T-helper 17 cell (primary cell): Measurements from ENCODE around the gene FAM83E. TPM values are rescaled to one million over a fixed set of nuclear protein-coding genes. Genes with fewer than 3 reads are reported as not detected.
"Not testable (repeated sequence)": the region's sequence is repeated elsewhere in the genome, so short reads cannot be mapped to it uniquely, and the experiment has no call there.

Experiments
- ATAC-seq: fragments of 150-1000 bp; cut with Tn5 transposase; 2 replicates; pipeline ENCODE4 v1.10.0; 2021; ENCODE audit warnings: mild to moderate bottlenecking, moderate library complexity
- DNase-seq, 3 donors: peaks; one replicate each; pipeline versions ENCODE4 v3.0.0 to v3.0.0-alpha.2; 2020 to 2021
- H3K9me3 ChIP-seq: one replicate; pipeline ENCODE4 v1.7.0; 2013; ENCODE audit warnings: low read length, mild to moderate bottlenecking; ENCODE audit not compliant: control insufficient read depth, poor library complexity, severe bottlenecking
- H3K27ac Mint-ChIP-seq: one replicate; pipeline ENCODE4 v1.8.0; 2022; ENCODE audit warnings: mild to moderate bottlenecking, moderate library complexity, mixed read lengths
- H3K27me3 Mint-ChIP-seq: one replicate; pipeline ENCODE4 v1.8.0; 2022; ENCODE audit warnings: mixed read lengths
- H3K36me3 Mint-ChIP-seq: one replicate; pipeline ENCODE4 v1.8.0; 2022; ENCODE audit warnings: low read depth, mixed read lengths
- H3K4me1 Mint-ChIP-seq: one replicate; pipeline ENCODE4 v1.8.0; 2022; ENCODE audit warnings: mild to moderate bottlenecking, mixed read lengths
- H3K4me3 Mint-ChIP-seq: one replicate; pipeline ENCODE4 v1.8.0; 2022; ENCODE audit warnings: mild to moderate bottlenecking, moderate library complexity, mixed read lengths
- total RNA-seq, 4 donors: library from RNA in 2 of 4; stranded (reverse) in 2 of 4; gene quantifications; one replicate each; pipeline ENCODE4 v1.2.3 and lab custom pipeline; 2022 to 2026

FAM83E gene
- total RNA-seq = 1 to 10 TPM; 3.1 to 3.6 TPM
- 2.0 to 2.7 reads per million in 2 donors for total RNA-seq (lab: John Stamatoyannopoulos, UW)

GRCh38 chr19:48614436-48615230, at the start of gene FAM83E:
FAM83E (minus strand) TSS chr19:48615076; CDS start chr19:48613372, 1,704 bp downstream.
- Mint-ChIP-seq H3K4me1 (peaks cover 24% of the 10 kb centered on the region), H3K4me3 (peak within 1 kb of the TSS; percentile 96), H3K27ac (peak within 1 kb of the TSS; percentile 66), H3K36me3 (peaks cover 3% of the 10 kb centered on the region), H3K27me3 (no peaks in the 10 kb centered on the region)
- DNase-seq (no peak), ATAC-seq (no peak)
- H3K9me3 ChIP-seq = no peaks in the 10 kb centered on the region

- no peak for ATAC-seq
- H3K9me3 ChIP-seq = no peaks in the 10 kb centered on the region
- H3K4me1 Mint-ChIP-seq = peaks cover 8% of the 10 kb centered on the region
- no peaks in the 10 kb centered on the region for H3K27me3 Mint-ChIP-seq
- no peak for DNase-seq
- H3K36me3 Mint-ChIP-seq = no peaks in the 10 kb centered on the region
- H3K4me3 Mint-ChIP-seq = no peak overlapping the region
- no peak overlapping the region for H3K27ac Mint-ChIP-seq
Observed at GRCh38 chr19:48664476-48664875, 49.6 kb upstream of the FAM83E start.

- no peaks in the 10 kb centered on the region for H3K9me3 ChIP-seq
- ATAC-seq = no peak
- H3K36me3 Mint-ChIP-seq = no peaks in the 10 kb centered on the region
- no peak for DNase-seq
- no peak overlapping the region for H3K4me3 Mint-ChIP-seq
- no peak overlapping the region for H3K27ac Mint-ChIP-seq
- H3K27me3 Mint-ChIP-seq = no peaks in the 10 kb centered on the region
- peaks cover 11% of the 10 kb centered on the region for H3K4me1 Mint-ChIP-seq
Observed at GRCh38 chr19:48663667-48664066, 48.8 kb upstream of the FAM83E start.

DNA sequence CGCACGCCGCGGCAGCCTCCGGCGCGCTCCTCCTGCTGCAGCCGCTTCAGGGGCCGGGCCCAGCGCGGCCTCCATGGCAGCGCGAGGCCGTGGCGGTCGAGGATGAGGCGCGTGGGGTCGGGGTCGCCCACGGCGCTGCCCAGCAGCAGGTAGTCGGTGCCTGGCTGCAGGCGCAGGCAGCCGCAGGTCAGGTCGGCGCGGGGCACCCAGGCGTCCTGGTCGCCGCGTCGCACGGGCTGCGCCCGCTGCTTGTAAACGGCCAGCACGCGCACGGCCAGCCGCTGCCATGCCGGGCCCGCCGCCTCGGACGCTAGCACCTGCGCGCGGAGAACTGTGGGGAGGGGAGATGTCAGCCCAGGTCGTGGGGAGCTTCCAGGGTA, 46.8 kb upstream of the FAM83E start:
- H3K4me1 Mint-ChIP-seq = peaks cover 13% of the 10 kb centered on the region
- no peaks in the 10 kb centered on the region for H3K36me3 Mint-ChIP-seq
- no peak overlapping the region for H3K4me3 Mint-ChIP-seq
- H3K27me3 Mint-ChIP-seq = no peaks in the 10 kb centered on the region
- no peaks in the 10 kb centered on the region for H3K9me3 ChIP-seq
- ATAC-seq = no peak
- DNase-seq = no peak
- no peak overlapping the region for H3K27ac Mint-ChIP-seq

- peak; percentile 50 to 60 (median 57) for DNase-seq
- Mint-ChIP-seq H3K36me3 (no peaks in the 10 kb centered on the region), H3K4me1 (peaks cover 13% of the 10 kb centered on the region)
Observed at GRCh38 chr19:48660852-48661710, 46.2 kb upstream of the FAM83E start.

GRCh38 chr19:48659768-48660167, 44.9 kb upstream of the FAM83E start:
- Mint-ChIP-seq H3K27me3 (no peaks in the 10 kb centered on the region), H3K4me3 (no peak overlapping the region), H3K4me1 (peaks cover 13% of the 10 kb centered on the region), H3K36me3 (no peaks in the 10 kb centered on the region), H3K27ac (peak overlapping the region; percentile 43)
- no peak for ATAC-seq
- DNase-seq = no peak
- no peaks in the 10 kb centered on the region for H3K9me3 ChIP-seq

More at GRCh38 chr19:48660852-48661710, 46.2 kb upstream of the FAM83E start:
- H3K27ac Mint-ChIP-seq = peak overlapping the region; percentile 92
- no peaks in the 10 kb centered on the region for H3K27me3 Mint-ChIP-seq
- H3K9me3 ChIP-seq = no peaks in the 10 kb centered on the region
- ATAC-seq = peak; percentile 93
- H3K4me3 Mint-ChIP-seq = peak overlapping the region; percentile 80

DNA sequence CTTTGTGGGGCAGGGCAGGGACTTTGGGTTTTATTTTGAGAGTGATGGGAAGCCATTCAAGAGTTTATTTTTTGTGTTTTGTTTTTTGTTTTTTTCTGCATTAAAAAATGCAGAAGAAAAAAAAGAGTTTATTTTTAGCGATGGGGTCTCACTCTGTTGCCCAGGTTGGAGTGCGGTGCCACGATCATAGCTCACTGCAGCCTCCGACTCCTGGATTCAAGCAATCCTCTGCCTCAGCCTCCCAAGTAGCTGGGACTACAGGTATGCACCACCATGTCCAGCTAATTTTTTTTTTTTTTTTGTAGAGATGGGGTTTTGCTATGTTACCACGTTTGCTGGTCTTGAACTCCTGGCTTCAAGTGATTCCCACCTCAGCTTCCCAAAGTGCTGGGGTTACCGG, 43.6 kb upstream of the FAM83E start:
- H3K36me3 Mint-ChIP-seq = no peaks in the 10 kb centered on the region
- DNase-seq = no peak
- H3K4me3 Mint-ChIP-seq = no peak overlapping the region
- H3K27ac Mint-ChIP-seq = no peak overlapping the region
- H3K9me3 ChIP-seq = no peaks in the 10 kb centered on the region
- H3K4me1 Mint-ChIP-seq = peaks cover 16% of the 10 kb centered on the region
- H3K27me3 Mint-ChIP-seq = no peaks in the 10 kb centered on the region
- ATAC-seq = no peak

- DNase-seq, ATAC-seq, H3K9me3 ChIP-seq, H3K27ac Mint-ChIP-seq, H3K36me3 Mint-ChIP-seq, H3K4me3 Mint-ChIP-seq, H3K27me3 Mint-ChIP-seq: not testable (repeated sequence)
- H3K4me1 Mint-ChIP-seq = peaks cover 16% of the 10 kb centered on the region
Observed at GRCh38 chr19:48657828-48658227, 43.0 kb upstream of the FAM83E start.

DNA sequence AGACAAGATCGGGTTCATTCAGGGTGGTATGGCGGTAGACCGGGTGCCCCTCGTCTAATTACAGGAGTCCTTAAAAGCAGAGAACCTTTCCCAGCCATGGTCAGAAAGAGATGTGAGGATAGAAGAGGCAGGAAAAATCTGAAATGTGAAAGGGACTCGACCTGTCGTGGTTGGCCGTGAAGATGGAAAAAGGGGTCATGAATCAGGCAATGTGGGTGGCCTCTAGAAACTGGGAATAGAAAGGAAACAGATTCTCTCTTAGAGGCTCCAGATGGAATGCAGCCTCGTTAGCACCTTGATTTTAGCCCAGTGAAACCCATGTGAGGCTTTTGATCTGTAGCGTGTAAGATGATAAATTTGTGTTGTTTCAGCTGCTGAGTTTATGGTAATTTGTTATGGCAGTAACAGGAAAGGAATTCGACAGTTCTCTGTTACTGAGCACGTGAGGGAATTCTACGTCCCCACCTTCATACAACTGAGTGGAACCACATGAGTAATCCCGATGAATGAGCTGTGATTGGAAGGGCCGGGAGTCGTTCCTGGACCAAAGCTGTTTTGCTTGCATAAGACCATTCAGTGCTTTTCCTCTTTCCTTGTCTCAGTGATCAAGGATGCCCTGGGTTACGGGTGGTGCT, 42.1 kb upstream of the FAM83E start:
- Mint-ChIP-seq H3K27ac (no peak overlapping the region), H3K4me3 (no peak overlapping the region), H3K4me1 (peaks cover 17% of the 10 kb centered on the region), H3K27me3 (no peaks in the 10 kb centered on the region), H3K36me3 (no peaks in the 10 kb centered on the region)
- no peaks in the 10 kb centered on the region for H3K9me3 ChIP-seq
- ATAC-seq (no peak), DNase-seq (no peak)

- H3K4me3 Mint-ChIP-seq = no peak overlapping the region
- peaks cover 16% of the 10 kb centered on the region for H3K4me1 Mint-ChIP-seq
- ATAC-seq = no peak
- no peaks in the 10 kb centered on the region for H3K36me3 Mint-ChIP-seq
- DNase-seq = no peak
- no peaks in the 10 kb centered on the region for H3K27me3 Mint-ChIP-seq
- H3K9me3 ChIP-seq = no peaks in the 10 kb centered on the region
- H3K27ac Mint-ChIP-seq = no peak overlapping the region
Observed at GRCh38 chr19:48654299-48655059, 39.6 kb upstream of the FAM83E start.

- ATAC-seq = no peak
- DNase-seq = no peak
- H3K27ac Mint-ChIP-seq = peak overlapping the region; percentile 53
- no peaks in the 10 kb centered on the region for H3K27me3 Mint-ChIP-seq
- H3K36me3 Mint-ChIP-seq = no peaks in the 10 kb centered on the region
- no peak overlapping the region for H3K4me3 Mint-ChIP-seq
- H3K4me1 Mint-ChIP-seq = peaks cover 22% of the 10 kb centered on the region
- no peaks in the 10 kb centered on the region for H3K9me3 ChIP-seq
Observed at GRCh38 chr19:48651683-48652048, 36.8 kb upstream of the FAM83E start.

DNA sequence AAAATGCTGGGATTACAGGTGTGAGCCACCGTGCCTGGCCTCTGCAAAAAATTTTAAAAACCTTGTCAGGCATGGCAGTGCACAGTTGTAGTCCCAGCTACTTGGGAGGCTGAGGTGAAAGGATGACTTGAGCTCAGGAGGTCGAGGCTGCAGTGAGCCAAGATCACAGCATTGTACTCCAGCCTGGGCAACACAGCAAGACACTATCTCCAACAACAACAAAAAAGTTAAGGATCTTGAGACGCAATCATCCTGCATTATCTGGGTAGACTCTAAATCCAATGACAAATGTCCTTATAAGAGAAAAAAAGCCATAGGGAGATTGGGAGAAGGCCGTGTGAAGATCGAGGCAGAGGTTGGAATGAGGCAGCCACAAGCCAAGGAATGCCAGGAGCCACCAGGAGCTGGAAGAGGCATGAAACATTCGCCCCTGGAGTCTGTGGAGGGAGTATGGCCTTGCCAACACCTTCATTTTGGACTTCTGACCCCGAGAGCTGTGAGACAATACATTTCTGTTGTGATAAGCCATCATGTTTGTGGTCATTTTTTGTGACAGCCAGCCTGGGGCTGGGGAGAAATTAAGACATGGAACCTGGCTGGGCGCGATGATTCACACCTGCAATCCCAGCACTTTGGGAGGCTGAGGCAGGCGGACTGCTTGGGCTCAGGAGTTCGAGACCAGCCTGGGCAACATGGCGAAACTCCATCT, 36.3 kb upstream of the FAM83E start:
- ATAC-seq (no peak), DNase-seq (no peak)
- Mint-ChIP-seq H3K27ac (peak overlapping the region; percentile 53), H3K27me3 (no peaks in the 10 kb centered on the region), H3K4me3 (no peak overlapping the region), H3K36me3 (no peaks in the 10 kb centered on the region), H3K4me1 (peaks cover 24% of the 10 kb centered on the region)
- H3K9me3 ChIP-seq = no peaks in the 10 kb centered on the region
